Mesenchymal stem cell (in vitro differentiated cells and primary cell): ENCODE data around the gene NTF4. TPM values are rescaled to one million over a fixed set of nuclear protein-coding genes. Genes with fewer than 3 reads are reported as not detected.

Experiments
- DNase-seq: peaks from one replicate; pipeline ENCODE4 v3.0.0-alpha.2; 2013
- H2AFZ ChIP-seq: one replicate; pipeline ENCODE4 v1.6.1; 2013; ENCODE audit warnings: low read depth, mild to moderate bottlenecking, control low read depth, inconsistent platforms, low read length, moderate library complexity
- H2AK5ac ChIP-seq: 2 replicates; pipeline ENCODE4 v1.6.1; 2013; ENCODE audit warnings: low read length, moderate library complexity, mild to moderate bottlenecking, inconsistent platforms; ENCODE audit not compliant: severe bottlenecking
- H2BK120ac ChIP-seq: one replicate; pipeline ENCODE4 v1.6.1; 2013; ENCODE audit warnings: low read depth, mild to moderate bottlenecking, inconsistent platforms, low read length, moderate library complexity
- H2BK12ac ChIP-seq, 2 experiments: one replicate each; pipeline ENCODE4 v1.6.1; 2013; ENCODE audit warnings: inconsistent platforms in 2 of 2, low read length in 2 of 2, mild to moderate bottlenecking in 2 of 2, moderate library complexity in 2 of 2, control low read depth in 1 of 2
- H2BK15ac ChIP-seq: one replicate; pipeline ENCODE4 v1.6.1; 2013; ENCODE audit warnings: mild to moderate bottlenecking, low read depth, inconsistent platforms; ENCODE audit not compliant: poor library complexity, severe bottlenecking
- H2BK5ac ChIP-seq: 2 replicates; pipeline ENCODE4 v1.6.1; 2013; ENCODE audit warnings: low read depth, mild to moderate bottlenecking, low read length, control low read depth, inconsistent platforms; ENCODE audit not compliant: poor library complexity, severe bottlenecking
- H3K14ac ChIP-seq, 2 experiments: one replicate each; pipeline ENCODE4 v1.6.1; 2013; ENCODE audit warnings: inconsistent platforms in 2 of 2, low read length in 2 of 2, control low read depth in 1 of 2, mild to moderate bottlenecking in 1 of 2, moderate library complexity in 1 of 2
- H3K18ac ChIP-seq, 2 experiments: one replicate each; pipeline ENCODE4 v1.6.1; 2013; ENCODE audit warnings: inconsistent platforms in 2 of 2, low read length in 2 of 2, control low read depth in 1 of 2, low read depth in 1 of 2, mild to moderate bottlenecking in 1 of 2
- H3K23ac ChIP-seq, 2 experiments: one replicate each; pipeline ENCODE4 v1.6.1; 2013; ENCODE audit warnings: inconsistent platforms in 2 of 2, low read length in 2 of 2, mild to moderate bottlenecking in 2 of 2, moderate library complexity in 2 of 2, control low read depth in 1 of 2
- H3K27ac ChIP-seq: 2 replicates; pipeline ENCODE4 v1.5.1; 2013; ENCODE audit warnings: mild to moderate bottlenecking, moderate library complexity, low read length, control low read depth, inconsistent platforms; ENCODE audit not compliant: poor library complexity, severe bottlenecking
- H3K27me3 ChIP-seq, 2 experiments: 2 replicates each; pipeline versions ENCODE4 v1.6.1 to v1.7.0; 2013; ENCODE audit warnings: low read length in 2 of 2, mild to moderate bottlenecking in 2 of 2, moderate library complexity in 2 of 2, control low read depth in 1 of 2, inconsistent platforms in 1 of 2; ENCODE audit not compliant: control insufficient read depth in 1 of 2, insufficient read depth in 1 of 2
- H3K36me3 ChIP-seq, 2 experiments: 2 replicates each; pipeline versions ENCODE4 v1.6.1 to v1.7.0; 2013; ENCODE audit warnings: low read length in 2 of 2, control low read depth in 1 of 2, inconsistent platforms in 1 of 2, low read depth in 1 of 2, mild to moderate bottlenecking in 1 of 2; ENCODE audit not compliant: insufficient read depth in 2 of 2, control insufficient read depth in 1 of 2
- H3K4ac ChIP-seq, 2 experiments: one replicate each; pipeline ENCODE4 v1.6.1; 2013; ENCODE audit warnings: inconsistent platforms in 2 of 2, low read length in 2 of 2, mild to moderate bottlenecking in 2 of 2, moderate library complexity in 2 of 2, control low read depth in 1 of 2, low read depth in 1 of 2
- H3K4me1 ChIP-seq: 2 replicates; pipeline ENCODE4 v1.6.1; 2013; ENCODE audit warnings: low read depth, low read length, control low read depth; ENCODE audit not compliant: control insufficient read depth, insufficient read depth
- H3K4me2 ChIP-seq: 2 replicates; pipeline ENCODE4 v1.6.1; 2013; ENCODE audit warnings: low read length, mild to moderate bottlenecking, inconsistent platforms; ENCODE audit not compliant: poor library complexity, severe bottlenecking
- H3K4me3 ChIP-seq, 2 experiments: 2 replicates each; pipeline versions ENCODE4 v1.5.1 to v1.7.0; 2013; ENCODE audit warnings: low read length in 2 of 2, mild to moderate bottlenecking in 2 of 2, control low read depth in 1 of 2, low read depth in 1 of 2; ENCODE audit not compliant: insufficient read depth in 1 of 2
- H3K79me1 ChIP-seq: replicated peaks from 2 replicates; pipeline ENCODE4 v1.6.1; 2013; ENCODE audit warnings: mild to moderate bottlenecking, control low read depth, low read length, inconsistent platforms; ENCODE audit not compliant: poor library complexity, severe bottlenecking
- H3K9ac ChIP-seq: 2 replicates; pipeline ENCODE4 v1.7.0; 2013; ENCODE audit warnings: mild to moderate bottlenecking, low read length, moderate library complexity
- H3K9me3 ChIP-seq: 2 replicates; pipeline ENCODE4 v1.7.0; 2013; ENCODE audit warnings: mild to moderate bottlenecking, low read length; ENCODE audit not compliant: control insufficient read depth
- H4K8ac ChIP-seq: one replicate; pipeline ENCODE4 v1.6.1; 2013; ENCODE audit warnings: inconsistent platforms, mild to moderate bottlenecking, low read length, moderate library complexity
- H4K91ac ChIP-seq: one replicate; pipeline ENCODE4 v1.6.1; 2013; ENCODE audit warnings: mild to moderate bottlenecking, low read length, inconsistent platforms
- WGBS: methylation state at CpG from one replicate; pipeline ENCODE4 v1.1.7; 2013; ENCODE audit warnings: mixed read lengths; 5-methylcytosine and 5-hydroxymethylcytosine counted together
- small RNA-seq: library from polyadenylated mRNA; stranded (forward); fragments of <200 nt; extraction: miRNeasy Mini kit (QIAGEN cat#:217004); gene quantifications from one replicate; pipeline ENCODE3, GENCODE V24; 2013; ENCODE audit warnings: low read depth

Gene NTF4

GRCh38 chr19:49011194-49011593, 53.4 kb downstream of the NTF4 start:
- no peaks in the 10 kb centered on the region for H3K27me3 ChIP-seq
- DNase-seq: no peak
- H3K79me1 ChIP-seq: peaks cover 1% of the 10 kb centered on the region
- no peak overlapping the region for H3K27ac ChIP-seq
- no peak overlapping the region for H3K4me3 ChIP-seq
- H3K23ac ChIP-seq: no peak overlapping the region
- no peak overlapping the region for H3K9ac ChIP-seq
- peaks cover 70 to 74% of the 10 kb centered on the region in 2 experiments for H3K36me3 ChIP-seq
- H2BK5ac ChIP-seq: no peak overlapping the region
- no peak overlapping the region for H2AK5ac ChIP-seq
- no peak overlapping the region for H3K14ac ChIP-seq
- no peaks in the 10 kb centered on the region for H3K9me3 ChIP-seq
- no peak overlapping the region for H4K91ac ChIP-seq
- no peak overlapping the region for H3K4me2 ChIP-seq
- 87% methylated on average over 17 of the region's 17 CpGs for WGBS
- H2BK12ac ChIP-seq: no peak overlapping the region
- no peak overlapping the region for H2AFZ ChIP-seq
- no peaks in the 10 kb centered on the region for H3K4me1 ChIP-seq
- no peak overlapping the region for H3K18ac ChIP-seq
- no peak overlapping the region for H2BK15ac ChIP-seq
- H3K4ac ChIP-seq: no peak overlapping the region
- H2BK120ac ChIP-seq: no peak overlapping the region
- H4K8ac ChIP-seq: no peak overlapping the region

Small RNA genes within 50 kb of the gene (small RNA-seq; reads per million reads assigned to genes)
- not detected for gene RN7SL708P
